Tongue (tissue), 2 donors: ENCODE data around the gene PYCARD. TPM values are rescaled to one million over a fixed set of nuclear protein-coding genes. Genes with fewer than 3 reads are reported as not detected.

Source experiments
- small RNA-seq: library from RNA; depleted of rRNA; stranded (forward); fragments of <200 nt; gene quantifications from one replicate; pipeline ENCODE3, GENCODE V24; 2014; ENCODE audit warnings: low replicate concordance
- total RNA-seq: library from RNA; depleted of rRNA; stranded (reverse); fragments of >200 nt; gene quantifications from one replicate; pipeline ENCODE4 v1.2.3, GENCODE V29; 2014

Gene PYCARD
- total RNA-seq, 1 donor from 2014 or later, result 15.2 TPM

Small RNA genes within 50 kb of the gene (small RNA-seq; reads per million reads assigned to genes)
- gene AC009088.4 (not detected), gene NDUFA3P6 (not detected)

Other genes starting within 250 kb of the PYCARD start
- gene SETD1A, start 245.0 kb downstream of the PYCARD start, total RNA-seq, result 4.6 TPM
- gene HSD3B7, start 217.6 kb downstream of the PYCARD start, total RNA-seq, result 15.9 TPM
- gene STX1B, start 192.1 kb downstream of the PYCARD start, total RNA-seq, result 0.92 TPM
- gene STX4, start 169.2 kb downstream of the PYCARD start, total RNA-seq, result 26.8 TPM
- gene ZNF668, start 128.5 kb downstream of the PYCARD start, total RNA-seq, result 5.0 TPM
- 14.7 TPM for gene ZNF646, start 128.3 kb downstream of the PYCARD start, total RNA-seq
- 2.9 TPM for gene PRSS53, start 113.8 kb downstream of the PYCARD start, total RNA-seq
- 64.2 TPM for gene VKORC1, start 108.0 kb downstream of the PYCARD start, total RNA-seq
- 13.0 TPM for gene BCKDK, start 94.4 kb downstream of the PYCARD start, total RNA-seq
- gene KAT8, start 85.1 kb downstream of the PYCARD start, total RNA-seq, result 55.5 TPM
- gene PRSS8, start 67.0 kb downstream of the PYCARD start, total RNA-seq, result 17.6 TPM
- not detected for gene PRSS36, start 52.7 kb downstream of the PYCARD start, total RNA-seq
- gene FUS, start 22.6 kb downstream of the PYCARD start, total RNA-seq, result 82.2 TPM
- gene TRIM72, start 11.4 kb upstream of the PYCARD start, total RNA-seq, result 117 TPM
- not detected for gene PYDC1, start 14.4 kb upstream of the PYCARD start, total RNA-seq
- 4.1 TPM for gene ITGAM, start 57.2 kb upstream of the PYCARD start, total RNA-seq
- 2.7 TPM for gene ITGAX, start 152.4 kb upstream of the PYCARD start, total RNA-seq
- not detected for gene ITGAD, start 190.6 kb upstream of the PYCARD start, total RNA-seq
- gene COX6A2, start 225.6 kb upstream of the PYCARD start, total RNA-seq, result 63.5 TPM
- 3.2 TPM for gene ZNF843, start 240.0 kb upstream of the PYCARD start, total RNA-seq